ENCODE measurements around the gene PTPRE.

GRCh38 chr10:127860592-127860991, 46.3 kb upstream of the PTPRE start:
- TF ChIP-seq ZNF2 (tag by site-specific recombination; IDR thresholded peaks at IDR 0.05) = no peak
- TF ChIP-seq ZNF843 (tag by site-specific recombination; IDR thresholded peaks at IDR 0.05) = no peak
- no peak for TF ChIP-seq YY1 (tag by site-specific recombination; IDR thresholded peaks at IDR 0.05)
- TF ChIP-seq ZNF138 (tag by site-specific recombination; IDR thresholded peaks at IDR 0.05; ENCODE audit: borderline replicate concordance) = no peak
- TF ChIP-seq CTCF (tag by site-specific recombination; IDR thresholded peaks at IDR 0.05) = no peak
- TF ChIP-seq ZNF366 (tag by site-specific recombination; conservative IDR thresholded peaks at IDR 0.05) = no peak
- no peak for TF ChIP-seq PBX3 (CRISPR knock-in tag; IDR thresholded peaks at IDR 0.05)
- TF ChIP-seq MZF1 (tag by site-specific recombination; IDR thresholded peaks at IDR 0.05; ENCODE audit: borderline replicate concordance) = no peak
